ENCODE results near the gene P2RY14.
A peak's percentile ranks its signal among the peaks of the same experiment; 100 is the strongest.

P2RY14 gene

GRCh38 chr3:151169262-151169947 lies 108.9 kb downstream of the P2RY14 start:
- DNase-seq (ENCODE audit: extremely low read depth, insufficient read length): no peak

GRCh38 chr3:151168269-151169094 lies 109.9 kb downstream of the P2RY14 start:
- DNase-seq (ENCODE audit: extremely low read depth, insufficient read length): no peak
- Histone ChIP-seq H3K36me3 (ENCODE audit: control insufficient read depth, insufficient read depth, low read length) (no peaks in the 10 kb centered on the region), H3K27me3 (replicated peaks; ENCODE audit: control insufficient read depth, insufficient read depth, low read length) (no peaks in the 10 kb centered on the region; the same call in 1 of the 2 replicates), H3K4me3 (replicated peaks; ENCODE audit: low read depth, low read length) (no peak overlapping the region)
- TF ChIP-seq CTCF (IDR thresholded peaks at IDR 0.05; ENCODE audit: insufficient read depth, low read length, poor library complexity, severe bottlenecking): peak; percentile 86

More at GRCh38 chr3:151169262-151169947, 108.9 kb downstream of the P2RY14 start:
- Histone ChIP-seq H3K4me3 (replicated peaks; ENCODE audit: low read depth, low read length) (no peak overlapping the region), H3K27me3 (replicated peaks; ENCODE audit: control insufficient read depth, insufficient read depth, low read length) (no peaks in the 10 kb centered on the region; the same call in 1 of the 2 replicates), H3K36me3 (ENCODE audit: control insufficient read depth, insufficient read depth, low read length) (no peaks in the 10 kb centered on the region)
- TF ChIP-seq CTCF (IDR thresholded peaks at IDR 0.05; ENCODE audit: insufficient read depth, low read length, poor library complexity, severe bottlenecking): no peak

- no peak for DNase-seq (ENCODE audit: extremely low read depth, insufficient read length)
- no peaks in the 10 kb centered on the region; the same call in 1 of the 2 replicates for H3K27me3 ChIP-seq (replicated peaks; ENCODE audit: control insufficient read depth, insufficient read depth, low read length)
- H3K4me3 ChIP-seq (replicated peaks; ENCODE audit: low read depth, low read length): no peak overlapping the region
- TF ChIP-seq CTCF (IDR thresholded peaks at IDR 0.05; ENCODE audit: insufficient read depth, low read length, poor library complexity, severe bottlenecking): no peak
- no peaks in the 10 kb centered on the region for H3K36me3 ChIP-seq (ENCODE audit: control insufficient read depth, insufficient read depth, low read length)
These were observed 112.2 kb downstream of the P2RY14 start for GRCh38 chr3:151166161-151166560.

GRCh38 chr3:151165226-151165625 lies 113.1 kb downstream of the P2RY14 start:
- Histone ChIP-seq H3K4me3 (replicated peaks; ENCODE audit: low read depth, low read length) (no peak overlapping the region), H3K27me3 (replicated peaks; ENCODE audit: control insufficient read depth, insufficient read depth, low read length) (no peaks in the 10 kb centered on the region; the same call in 1 of the 2 replicates), H3K36me3 (ENCODE audit: control insufficient read depth, insufficient read depth, low read length) (no peaks in the 10 kb centered on the region)
- DNase-seq (ENCODE audit: extremely low read depth, insufficient read length): no peak
- no peak for TF ChIP-seq CTCF (IDR thresholded peaks at IDR 0.05; ENCODE audit: insufficient read depth, low read length, poor library complexity, severe bottlenecking)

Measured in GM06990 (cell line).